ENCODE data around the gene KLF16.
A peak's percentile ranks its signal among the peaks of the same experiment; 100 is the strongest.

GRCh38 chr19:1825909-1826556 is 37.3 kb downstream of the KLF16 start:
- TF ChIP-seq POLR2A (IDR thresholded peaks at IDR 0.05): no peak
- TF ChIP-seq, protein P1, sequence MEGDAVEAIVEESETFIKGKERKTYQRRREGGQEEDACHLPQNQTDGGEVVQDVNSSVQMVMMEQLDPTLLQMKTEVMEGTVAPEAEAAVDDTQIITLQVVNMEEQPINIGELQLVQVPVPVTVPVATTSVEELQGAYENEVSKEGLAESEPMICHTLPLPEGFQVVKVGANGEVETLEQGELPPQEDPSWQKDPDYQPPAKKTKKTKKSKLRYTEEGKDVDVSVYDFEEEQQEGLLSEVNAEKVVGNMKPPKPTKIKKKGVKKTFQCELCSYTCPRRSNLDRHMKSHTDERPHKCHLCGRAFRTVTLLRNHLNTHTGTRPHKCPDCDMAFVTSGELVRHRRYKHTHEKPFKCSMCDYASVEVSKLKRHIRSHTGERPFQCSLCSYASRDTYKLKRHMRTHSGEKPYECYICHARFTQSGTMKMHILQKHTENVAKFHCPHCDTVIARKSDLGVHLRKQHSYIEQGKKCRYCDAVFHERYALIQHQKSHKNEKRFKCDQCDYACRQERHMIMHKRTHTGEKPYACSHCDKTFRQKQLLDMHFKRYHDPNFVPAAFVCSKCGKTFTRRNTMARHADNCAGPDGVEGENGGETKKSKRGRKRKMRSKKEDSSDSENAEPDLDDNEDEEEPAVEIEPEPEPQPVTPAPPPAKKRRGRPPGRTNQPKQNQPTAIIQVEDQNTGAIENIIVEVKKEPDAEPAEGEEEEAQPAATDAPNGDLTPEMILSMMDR (IDR thresholded peaks at IDR 0.05): peak; percentile 94 to 95 (median 95)

Data from testis (tissue), 2 donors.